Measurements from ENCODE around the gene ZNF701.
"Not testable (repeated sequence)": the region's sequence is repeated elsewhere in the genome, so short reads cannot be mapped to it uniquely, and the experiment has no call there.

The ZNF701 gene

GRCh38 chr19:52567921-52568320, 2.2 kb upstream of the ZNF701 start:
- DNase-seq = no peak

GRCh38 chr19:52569638-52569999, 468 bp upstream of the ZNF701 start:
- not testable (repeated sequence) for DNase-seq

GRCh38 chr19:52584736-52585440, 14.8 kb downstream of the ZNF701 start:
- DNase-seq = no peak

GRCh38 chr19:52585604-52586003, 15.5 kb downstream of the ZNF701 start:
- no peak for DNase-seq

- DNase-seq = no peak
Measured at GRCh38 chr19:52590728-52591127, 20.6 kb downstream of the ZNF701 start.

GRCh38 chr19:52592301-52592700, 22.2 kb downstream of the ZNF701 start:
- DNase-seq = no peak

GRCh38 chr19:52593441-52593840, 23.4 kb downstream of the ZNF701 start:
- not testable (repeated sequence) for DNase-seq

GRCh38 chr19:52599241-52599640, 29.2 kb downstream of the ZNF701 start:
- no peak for DNase-seq

GRCh38 chr19:52600639-52601024, 30.5 kb downstream of the ZNF701 start:
- no peak for DNase-seq

- peak; percentile 44 for DNase-seq
Measured at GRCh38 chr19:52601025-52601973, 31.2 kb downstream of the ZNF701 start.

GRCh38 chr19:52601974-52602366, 31.9 kb downstream of the ZNF701 start:
- not testable (repeated sequence) for DNase-seq

GRCh38 chr19:52602941-52603340, 32.9 kb downstream of the ZNF701 start:
- no peak for DNase-seq

GRCh38 chr19:52603558-52604207, 33.6 kb downstream of the ZNF701 start:
- DNase-seq = no peak

- no peak for DNase-seq
Measured at GRCh38 chr19:52613299-52613906, 43.3 kb downstream of the ZNF701 start.

GRCh38 chr19:52621376-52621775, 51.3 kb downstream of the ZNF701 start:
- DNase-seq = no peak

- no peak for DNase-seq
Measured at GRCh38 chr19:52622261-52622660, 52.2 kb downstream of the ZNF701 start.

- DNase-seq = no peak
Measured at GRCh38 chr19:52626915-52627314, 56.8 kb downstream of the ZNF701 start.

- not testable (repeated sequence) for DNase-seq
Measured at GRCh38 chr19:52627441-52627840, 57.4 kb downstream of the ZNF701 start.

GRCh38 chr19:52635786-52636570, 65.9 kb downstream of the ZNF701 start:
- no peak for DNase-seq
